Activated CD8-positive, alpha-beta T cell treated with anti-CD3 and anti-CD28 coated beads, Interleukin-2, amount 10 ng/mL, durations not matched to agents 7 days and 5 days (primary cell): Measurements from ENCODE around the gene AXIN1. TPM values are rescaled to one million over a fixed set of nuclear protein-coding genes. Genes with fewer than 3 reads are reported as not detected.
"Not testable (repeated sequence)": the region's sequence is repeated elsewhere in the genome, so short reads cannot be mapped to it uniquely, and the experiment has no call there.

Experiments
- ATAC-seq: fragments of 150-1000 bp; cut with Tn5 transposase; one replicate; pipeline ENCODE4 v1.10.0; 2021; ENCODE audit warnings: moderate library complexity
- CTCF ChIA-PET: fragments of 350-600 bp; sonication (Branson Sonifier 250); formaldehyde crosslinking; loops from one replicate; lab custom pipeline; 2021; ENCODE audit warnings: antibody characterized with exemption; lab: Charles Lee
- POLR2A ChIA-PET: fragments of 350-600 bp; sonication (Branson Sonifier 250); formaldehyde crosslinking; loops from one replicate; lab custom pipeline; 2021; ENCODE audit warnings: antibody characterized with exemption; lab: Charles Lee
- DNase-seq: peaks from one replicate; pipeline ENCODE4 v3.0.0-alpha.2; 2020
- H3K27ac Mint-ChIP-seq: one replicate; pipeline ENCODE4 v1.8.0; 2021; ENCODE audit warnings: mild to moderate bottlenecking, mixed read lengths
- H3K27me3 Mint-ChIP-seq: one replicate; pipeline ENCODE4 v1.8.0; 2021; ENCODE audit warnings: low read depth, mixed read lengths
- H3K36me3 Mint-ChIP-seq: one replicate; pipeline ENCODE4 v1.8.0; 2021; ENCODE audit warnings: low read depth, mixed read lengths
- H3K4me1 Mint-ChIP-seq: one replicate; pipeline ENCODE4 v1.8.0; 2021; ENCODE audit warnings: low read depth, mixed read lengths
- H3K4me3 Mint-ChIP-seq: one replicate; pipeline ENCODE4 v1.8.0; 2021; ENCODE audit warnings: mild to moderate bottlenecking, mixed read lengths
- H3K9me3 Mint-ChIP-seq: one replicate; pipeline ENCODE4 v1.8.0; 2022; ENCODE audit warnings: mixed read lengths; ENCODE audit not compliant: insufficient read depth
- total RNA-seq, 2 experiments: library from RNA; stranded (reverse); gene quantifications; one replicate each; pipeline ENCODE4 v1.2.3, GENCODE V29; 2021

The AXIN1 gene
- total RNA-seq, 2 experiments from 2014 or later = 25.1 to 26.1 TPM

DNA sequence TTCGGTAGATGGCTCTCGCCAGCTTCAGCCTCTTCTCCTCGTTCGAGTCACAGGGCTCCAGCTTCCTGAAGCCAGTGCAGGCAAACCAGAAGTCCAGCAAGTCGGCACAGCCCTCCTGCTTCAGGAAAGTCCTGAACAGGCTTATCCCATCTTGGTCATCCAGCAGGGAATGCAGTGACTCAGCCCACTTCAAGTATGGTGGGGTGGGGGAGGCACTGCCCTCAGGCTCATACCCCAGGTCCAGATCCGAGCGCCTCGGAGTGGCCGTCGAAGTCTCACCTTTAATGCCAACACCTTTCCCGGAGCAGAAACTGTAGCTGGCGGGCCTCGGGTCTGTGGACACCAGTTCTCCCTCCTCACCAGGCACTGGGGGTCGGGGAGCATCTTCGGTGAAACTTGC, 5.9 kb downstream of the AXIN1 start:
- Mint-ChIP-seq H3K4me3 (no peak overlapping the region), H3K36me3 (peaks cover 62% of the 10 kb centered on the region), H3K4me1 (peaks cover 68% of the 10 kb centered on the region), H3K27me3 (no peaks in the 10 kb centered on the region), H3K27ac (no peak overlapping the region), H3K9me3 (no peaks in the 10 kb centered on the region)
- CTCF ChIA-PET = no interaction called here
- ATAC-seq (no peak), DNase-seq (no peak)
- POLR2A ChIA-PET = no interaction called here

DNA sequence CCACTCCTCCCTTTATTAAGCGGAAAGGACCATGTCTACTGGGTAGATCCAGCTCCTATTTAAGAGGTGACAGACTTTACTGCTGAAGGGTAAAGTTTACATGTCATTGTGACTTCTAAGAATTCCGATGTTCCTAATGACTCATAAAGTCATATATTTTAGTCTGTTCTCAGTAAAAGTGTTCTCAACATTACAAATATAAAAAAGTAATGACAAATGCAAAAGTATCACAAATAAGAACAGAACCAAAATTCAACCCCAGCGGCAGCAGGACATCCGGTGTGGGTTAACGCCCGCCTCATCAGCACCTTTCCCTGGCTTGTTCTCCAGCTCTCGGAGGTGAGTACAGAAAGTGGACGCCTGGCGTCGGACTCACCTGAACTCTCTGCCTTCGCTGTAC, 6.8 kb downstream of the AXIN1 start:
- DNase-seq = no peak
- no peak overlapping the region for H3K4me3 Mint-ChIP-seq
- H3K27ac Mint-ChIP-seq = no peak overlapping the region
- no peaks in the 10 kb centered on the region for H3K9me3 Mint-ChIP-seq
- ATAC-seq = no peak
- no peaks in the 10 kb centered on the region for H3K27me3 Mint-ChIP-seq
- POLR2A ChIA-PET = no interaction called here
- peaks cover 64% of the 10 kb centered on the region for H3K4me1 Mint-ChIP-seq
- H3K36me3 Mint-ChIP-seq = peaks cover 64% of the 10 kb centered on the region
- CTCF ChIA-PET = no interaction called here

DNA sequence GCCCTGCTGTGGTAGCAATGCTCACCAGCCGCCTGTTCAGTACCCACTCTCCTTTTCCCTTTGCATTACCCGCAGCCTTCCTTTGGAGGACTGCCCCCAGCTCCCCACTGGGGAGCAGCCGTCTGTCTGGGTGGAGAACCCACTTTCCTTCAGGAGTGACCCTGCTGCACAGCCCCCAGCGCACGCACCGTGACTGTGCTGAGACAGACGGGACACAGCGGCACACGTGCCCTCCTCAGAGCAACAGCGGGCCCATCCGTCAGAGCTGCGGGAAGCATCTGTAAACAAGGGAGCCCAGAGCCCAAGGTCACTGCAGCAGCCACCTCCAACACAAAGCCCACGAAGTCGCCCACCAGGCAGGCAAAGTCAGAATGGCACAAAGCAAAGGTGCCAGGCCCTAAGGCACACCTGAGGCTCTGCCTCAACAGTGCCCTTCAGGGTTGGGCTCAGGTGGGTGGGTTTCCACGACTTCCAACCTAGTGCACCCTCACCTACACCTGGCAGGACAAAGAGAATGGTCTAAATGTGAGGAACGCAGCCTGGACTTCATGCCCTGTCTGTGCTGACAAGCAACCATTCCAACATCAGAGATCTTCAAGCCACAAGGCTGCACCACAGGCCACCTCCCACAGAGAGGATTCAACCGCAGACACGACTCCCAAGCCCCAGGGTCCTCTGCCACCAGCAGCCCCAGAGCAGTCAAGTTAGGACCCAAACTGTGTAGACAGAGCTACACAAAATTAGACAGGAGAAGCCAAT, 9.9 kb downstream of the AXIN1 start:
- Mint-ChIP-seq H3K36me3 (peaks cover 60% of the 10 kb centered on the region), H3K9me3 (no peaks in the 10 kb centered on the region), H3K27me3 (no peaks in the 10 kb centered on the region), H3K27ac (peak overlapping the region; percentile 62), H3K4me1 (peaks cover 54% of the 10 kb centered on the region), H3K4me3 (no peak overlapping the region)
- ChIA-PET CTCF (interaction anchor here (1.0 to 1.5 kb wide), 2 partner anchors 9 to 236 kb away, joined by 3 read pairs; no protein-coding TSS in a partner anchor), POLR2A (interaction anchor here (0.9 kb wide), 1 partner anchor 289 kb away, joined by 4 read pairs; the partner anchor contains the start of genes POLR3K and SNRNP25)
- DNase-seq (no peak), ATAC-seq (peak; percentile 55)

DNA sequence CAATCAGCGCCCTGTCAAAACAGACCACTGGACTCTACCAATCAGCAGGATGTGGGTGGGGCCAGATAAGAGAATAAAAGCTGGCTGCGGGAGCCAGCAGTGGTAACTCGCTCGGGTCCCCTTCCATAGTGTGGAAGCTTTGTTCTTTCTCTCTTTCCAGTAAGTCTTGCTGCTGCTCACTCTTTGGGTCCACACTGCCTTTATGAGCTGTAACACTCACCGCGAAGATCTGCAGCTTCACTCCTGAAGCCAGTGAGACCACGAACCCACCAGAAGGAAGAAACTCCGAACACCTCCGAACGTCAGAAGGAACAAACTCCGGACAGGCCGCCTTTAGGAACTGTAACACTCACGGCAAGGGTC, 10.6 kb downstream of the AXIN1 start:
- H3K9me3 Mint-ChIP-seq, ATAC-seq, H3K27ac Mint-ChIP-seq, POLR2A ChIA-PET, H3K27me3 Mint-ChIP-seq, DNase-seq, H3K4me3 Mint-ChIP-seq: not testable (repeated sequence)
- H3K4me1 Mint-ChIP-seq = peaks cover 51% of the 10 kb centered on the region
- CTCF ChIA-PET = interaction anchor here (0.8 kb wide), 1 partner anchor 9 kb away, joined by 3 read pairs; no protein-coding TSS in a partner anchor
- peaks cover 55% of the 10 kb centered on the region for H3K36me3 Mint-ChIP-seq

DNA sequence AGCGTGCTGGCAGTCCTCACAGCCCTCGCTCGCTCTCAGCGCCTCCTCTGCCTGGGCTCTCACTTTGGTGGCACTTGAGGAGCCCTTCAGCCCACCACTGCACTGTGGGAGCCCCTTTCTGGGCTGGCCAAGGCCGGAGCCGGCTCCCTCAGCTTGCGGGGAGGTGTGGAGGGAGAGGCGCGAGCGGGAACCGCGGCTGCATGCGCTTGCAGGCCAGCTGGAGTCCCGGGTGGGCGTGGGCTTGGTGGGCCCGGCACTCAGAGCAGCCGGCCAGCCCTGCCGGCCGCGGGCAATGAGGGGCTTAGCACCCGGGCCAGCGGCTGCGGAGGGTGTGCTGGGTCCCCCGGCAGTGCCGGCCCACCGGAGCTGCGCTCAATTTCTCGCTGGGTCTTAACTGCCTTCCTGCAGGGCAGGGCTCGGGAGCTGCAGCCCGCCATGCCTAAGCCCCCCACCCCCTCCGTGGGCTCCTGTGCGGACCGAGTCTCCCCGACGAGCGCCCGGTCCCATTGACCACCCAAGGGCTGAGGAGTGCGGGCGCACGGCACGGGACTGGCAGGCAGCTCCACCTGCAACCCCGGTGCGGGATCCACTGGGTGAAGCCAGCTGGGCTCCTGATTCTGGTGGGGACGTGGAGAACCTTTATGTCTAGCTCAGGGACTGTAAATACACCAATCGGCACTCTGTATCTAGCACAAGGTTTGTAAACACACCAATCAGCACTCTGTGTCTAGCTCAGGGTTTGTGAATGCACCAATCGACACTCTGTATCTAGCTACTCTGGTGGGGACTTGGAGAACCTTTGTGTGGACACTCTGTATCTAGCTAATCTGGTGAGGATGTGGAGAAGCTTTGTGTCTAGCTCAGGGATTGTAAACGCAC, 11.2 kb downstream of the AXIN1 start:
- CTCF ChIA-PET = interaction anchor here (0.8 to 0.9 kb wide), 2 partner anchors 9 kb away, joined by 3 read pairs; no protein-coding TSS in a partner anchor
- ATAC-seq, POLR2A ChIA-PET, H3K4me3 Mint-ChIP-seq, DNase-seq, H3K27me3 Mint-ChIP-seq, H3K9me3 Mint-ChIP-seq, H3K27ac Mint-ChIP-seq: not testable (repeated sequence)
- Mint-ChIP-seq H3K4me1 (peaks cover 52% of the 10 kb centered on the region), H3K36me3 (peaks cover 49% of the 10 kb centered on the region)

DNA sequence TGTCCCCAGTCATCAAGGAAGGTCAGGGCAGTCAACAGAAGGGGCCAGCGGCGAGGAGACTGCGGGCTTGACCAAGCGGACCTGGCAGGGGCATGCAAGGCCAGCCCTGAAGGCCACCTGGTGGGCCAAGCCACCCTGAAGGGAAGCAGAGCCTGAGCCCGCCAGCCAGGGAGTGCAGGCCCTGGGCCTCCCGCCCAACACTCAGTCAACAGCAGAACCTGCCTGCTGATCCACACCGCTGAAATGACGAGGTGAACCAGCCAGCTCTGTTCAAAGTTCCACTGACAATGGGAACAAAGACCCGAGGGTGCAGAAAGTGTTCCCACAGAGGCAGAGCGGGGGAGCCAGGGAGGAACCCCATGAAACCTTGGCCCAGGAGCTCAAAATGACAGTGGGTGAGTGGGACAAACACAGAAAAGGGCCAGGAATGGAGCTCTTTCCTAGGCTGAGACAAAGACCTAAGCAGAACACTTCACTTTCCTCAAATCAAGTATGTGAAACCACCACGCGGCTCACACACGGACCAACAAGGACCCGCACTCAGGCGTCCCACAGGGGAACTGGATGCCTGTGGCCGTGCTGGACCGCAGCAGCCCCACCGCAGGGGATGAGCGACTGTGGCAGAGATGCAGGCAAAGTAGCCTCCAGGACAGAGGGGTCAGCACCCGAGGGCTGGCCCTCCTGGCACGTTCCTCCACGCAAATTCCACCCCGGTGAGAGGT, 12.0 kb downstream of the AXIN1 start:
- peaks cover 41% of the 10 kb centered on the region for H3K36me3 Mint-ChIP-seq
- no peak overlapping the region for H3K4me3 Mint-ChIP-seq
- H3K9me3 Mint-ChIP-seq = no peaks in the 10 kb centered on the region
- H3K4me1 Mint-ChIP-seq = peaks cover 49% of the 10 kb centered on the region
- CTCF ChIA-PET = interaction anchor here (0.9 to 1.7 kb wide), 2 partner anchors 10 to 275 kb away, joined by 3 to 4 read pairs; no protein-coding TSS in a partner anchor
- POLR2A ChIA-PET = interaction anchor here (0.7 kb wide), 1 partner anchor 8 kb away, joined by 3 read pairs; no protein-coding TSS in a partner anchor
- ATAC-seq = no peak
- H3K27me3 Mint-ChIP-seq = no peaks in the 10 kb centered on the region
- DNase-seq = no peak
- H3K27ac Mint-ChIP-seq = peak overlapping the region; percentile 69

DNA sequence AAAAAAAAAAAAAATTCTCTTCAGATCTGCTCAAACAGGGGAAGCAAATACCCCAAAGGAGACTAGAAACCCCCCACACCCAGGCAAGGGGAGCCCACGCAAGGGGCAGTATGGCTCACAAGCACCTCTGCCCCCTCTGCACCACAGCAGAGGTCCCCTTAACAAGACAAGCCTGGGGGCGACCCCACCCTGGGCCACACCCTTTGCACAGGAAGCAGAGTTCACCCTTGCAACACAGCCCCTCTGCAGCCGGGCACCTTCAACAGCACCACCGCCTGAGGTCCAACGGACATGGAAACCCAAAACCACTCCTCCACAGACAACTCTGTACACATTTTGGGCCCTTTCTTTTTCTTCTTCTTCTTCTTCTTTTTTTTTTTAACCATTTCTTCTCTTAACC, 12.8 kb downstream of the AXIN1 start:
- Mint-ChIP-seq H3K36me3 (peaks cover 33% of the 10 kb centered on the region), H3K9me3 (no peaks in the 10 kb centered on the region), H3K27me3 (no peaks in the 10 kb centered on the region), H3K4me1 (peaks cover 44% of the 10 kb centered on the region), H3K27ac (peak overlapping the region; percentile 69), H3K4me3 (peak overlapping the region; percentile 38)
- ATAC-seq (no peak), DNase-seq (no peak)
- ChIA-PET POLR2A (no interaction called here), CTCF (interaction anchor here (1.7 kb wide), 1 partner anchor 274 kb away, joined by 4 read pairs; no protein-coding TSS in a partner anchor)

DNA sequence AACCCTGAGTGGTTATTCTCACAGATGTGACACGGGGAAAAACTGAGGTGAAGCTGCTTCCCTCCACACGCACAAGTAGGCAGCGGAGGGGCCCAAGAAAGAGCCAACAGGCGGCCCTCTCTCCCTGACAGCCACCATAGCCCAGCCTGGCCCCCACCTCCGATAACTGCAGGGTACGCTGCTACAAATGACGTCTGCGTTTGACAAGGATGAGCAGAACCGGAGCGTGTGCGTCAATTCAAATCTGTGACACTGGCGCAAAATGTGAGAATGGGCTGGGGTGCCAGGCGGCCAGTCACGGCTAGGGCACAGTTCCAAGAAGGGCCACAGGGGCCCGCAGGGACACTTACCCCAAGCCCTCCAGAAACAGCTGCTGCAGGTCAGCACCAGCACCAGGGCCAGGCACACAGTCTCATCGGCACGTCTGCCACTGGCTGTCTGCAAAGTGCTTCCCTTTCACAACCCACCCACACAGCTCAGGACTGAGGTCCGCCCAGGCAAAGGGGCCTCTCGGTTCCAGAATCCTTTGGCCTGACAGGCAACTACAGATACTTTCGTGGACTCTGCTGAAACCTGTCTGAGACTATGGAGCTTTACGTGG, 14.4 kb downstream of the AXIN1 start:
- Mint-ChIP-seq H3K9me3 (no peaks in the 10 kb centered on the region), H3K4me3 (no peak overlapping the region), H3K36me3 (peaks cover 24% of the 10 kb centered on the region), H3K27me3 (no peaks in the 10 kb centered on the region), H3K4me1 (peaks cover 35% of the 10 kb centered on the region), H3K27ac (no peak overlapping the region)
- CTCF ChIA-PET = interaction anchor here (1.1 kb wide), 1 partner anchor 12 kb away, joined by 3 read pairs; no protein-coding TSS in a partner anchor
- DNase-seq (no peak), ATAC-seq (no peak)
- POLR2A ChIA-PET = interaction anchor here (0.7 kb wide), 1 partner anchor 230 kb away, joined by 3 read pairs; no protein-coding TSS in a partner anchor

DNA sequence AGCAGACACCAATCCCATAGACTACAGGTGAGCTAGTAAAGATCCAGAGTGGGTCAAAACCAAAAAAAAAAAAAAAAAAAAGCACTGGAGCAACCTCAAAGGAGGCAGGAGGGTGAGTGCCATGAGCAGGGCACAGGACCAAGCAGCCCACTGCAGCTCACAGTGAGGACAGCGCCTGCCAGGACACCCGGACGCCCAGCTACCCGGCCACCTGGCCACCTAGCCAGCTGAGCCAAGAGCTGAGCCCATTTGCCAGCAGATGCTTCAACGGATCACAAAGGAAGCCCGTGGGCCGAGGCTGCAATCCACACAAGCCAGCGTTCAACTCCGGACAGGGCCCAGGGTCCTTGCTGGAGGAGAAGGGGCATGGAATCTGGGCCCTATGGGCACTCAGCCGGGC, 15.1 kb downstream of the AXIN1 start:
- CTCF ChIA-PET = interaction anchor here (1.1 kb wide), 1 partner anchor 11 kb away, joined by 3 read pairs; no protein-coding TSS in a partner anchor
- Mint-ChIP-seq H3K27me3 (no peaks in the 10 kb centered on the region), H3K36me3 (peaks cover 18% of the 10 kb centered on the region), H3K27ac (no peak overlapping the region), H3K4me1 (peaks cover 29% of the 10 kb centered on the region), H3K4me3 (no peak overlapping the region), H3K9me3 (no peaks in the 10 kb centered on the region)
- POLR2A ChIA-PET = interaction anchor here (0.7 kb wide), 1 partner anchor 231 kb away, joined by 3 read pairs; no protein-coding TSS in a partner anchor
- ATAC-seq (no peak), DNase-seq (no peak)

DNA sequence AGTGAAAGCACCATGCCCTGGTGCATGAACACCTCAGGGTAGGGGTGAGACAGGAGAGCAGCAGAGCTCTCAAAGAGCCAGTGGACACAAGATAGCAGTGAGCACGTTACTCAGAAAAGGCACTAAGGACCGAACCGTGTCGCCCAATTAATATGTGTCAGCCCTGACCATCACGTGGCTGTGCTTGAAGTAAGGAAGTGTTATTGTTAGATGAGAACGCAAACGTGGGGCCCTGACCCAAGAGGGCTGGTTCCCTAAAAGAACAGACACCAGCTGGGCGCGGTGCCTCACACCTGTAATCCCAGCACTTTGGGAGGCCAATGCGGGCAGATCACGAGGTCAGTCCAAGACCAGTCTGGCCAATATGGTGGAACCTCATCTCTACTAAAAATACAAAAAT, 16.3 kb downstream of the AXIN1 start:
- CTCF ChIA-PET = no interaction called here
- ATAC-seq = no peak
- Mint-ChIP-seq H3K36me3 (peaks cover 10% of the 10 kb centered on the region), H3K27ac (no peak overlapping the region), H3K9me3 (no peaks in the 10 kb centered on the region), H3K4me3 (no peak overlapping the region), H3K4me1 (peaks cover 27% of the 10 kb centered on the region), H3K27me3 (no peaks in the 10 kb centered on the region)
- DNase-seq = no peak
- POLR2A ChIA-PET = no interaction called here
